ENCODE results near the gene NOXA1.

NOXA1 gene

DNA sequence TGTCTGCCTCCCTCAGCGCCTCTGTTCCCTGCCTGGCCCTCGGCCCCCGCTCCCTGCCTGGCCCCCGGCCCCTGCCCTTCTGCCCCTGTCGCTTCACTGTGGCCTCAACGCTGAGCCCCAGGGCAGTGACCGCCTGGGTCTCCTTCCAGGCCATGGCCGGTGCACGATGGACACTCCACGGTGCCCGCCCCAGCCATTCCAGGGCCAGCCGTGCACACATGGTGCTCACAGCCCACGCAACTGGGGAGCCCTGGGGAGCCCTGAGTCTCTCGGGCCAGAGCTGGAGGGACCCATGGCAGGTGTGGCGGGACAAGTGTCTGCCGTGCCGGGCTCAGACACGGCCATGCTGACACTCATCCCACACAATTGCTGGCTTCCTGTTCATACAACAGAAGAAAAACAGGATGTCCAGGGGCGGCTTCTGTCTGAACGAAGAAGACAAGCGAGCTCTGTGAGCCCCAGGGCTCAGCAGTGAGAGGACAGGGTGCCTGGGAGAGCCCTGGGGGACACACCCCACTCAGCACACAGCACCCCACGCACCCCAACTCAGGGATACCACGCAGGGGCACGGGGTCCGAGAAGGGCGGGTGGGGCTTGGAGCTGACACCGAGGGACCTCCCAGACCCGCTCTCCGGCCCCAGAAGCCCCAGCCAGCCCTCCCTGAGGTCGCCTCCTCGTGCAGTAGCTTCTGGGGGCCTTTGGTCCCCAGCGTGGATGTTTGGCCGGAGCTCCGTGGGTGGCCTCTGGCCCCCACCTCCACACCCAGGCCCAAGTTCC is 35.9 kb upstream of the NOXA1 start (continued):
- TF ChIP-seq ZNF221 (tag by site-specific recombination; IDR thresholded peaks at IDR 0.05; ENCODE audit: borderline replicate concordance): no peak
- no peak for TF ChIP-seq ZNF37A (tag by site-specific recombination; IDR thresholded peaks at IDR 0.05)
- no peak for TF ChIP-seq BCL11B (tag by site-specific recombination; IDR thresholded peaks at IDR 0.05; ENCODE audit: low read depth)
- TF ChIP-seq ZNF121 (tag by site-specific recombination; IDR thresholded peaks at IDR 0.05): no peak
- no peak for TF ChIP-seq OVOL3 (tag by site-specific recombination; IDR thresholded peaks at IDR 0.05)

DNA sequence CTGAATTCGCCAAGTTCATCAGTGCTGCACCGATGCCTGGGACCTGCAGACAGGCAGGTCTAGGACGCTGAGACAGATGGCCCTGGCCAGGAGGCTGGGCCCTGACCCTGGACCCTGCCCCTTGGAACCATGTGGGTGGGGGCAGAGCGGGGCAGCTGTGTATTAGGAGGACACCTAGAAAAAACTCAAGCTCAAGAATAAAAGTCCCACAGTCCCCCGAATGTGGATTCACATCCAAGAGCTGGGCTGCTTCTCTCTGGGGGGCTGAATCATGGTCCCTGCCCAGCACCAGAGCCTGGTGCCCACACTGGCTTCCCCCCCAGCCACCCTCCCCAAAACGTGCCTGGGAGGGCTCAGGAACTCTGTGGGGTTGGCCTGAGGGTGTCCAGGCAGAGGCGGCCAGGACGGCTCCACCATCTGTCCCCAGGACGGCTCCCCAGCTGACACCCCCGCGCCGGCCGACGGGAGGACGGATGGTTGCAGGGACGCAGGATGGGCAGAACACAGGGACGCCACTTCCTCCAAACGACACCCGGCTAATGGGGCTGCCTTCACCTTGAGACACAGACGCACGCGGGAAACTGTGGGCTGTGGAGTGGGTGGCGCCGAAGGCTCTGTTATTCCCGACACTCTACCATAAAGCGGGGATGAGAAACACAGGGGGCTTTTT is 35.2 kb upstream of the NOXA1 start:
- Histone ChIP-seq H3K4me3 (ENCODE audit: low read depth, low read length) (no peak overlapping the region), H3K9me3 (ENCODE audit: control insufficient read depth, insufficient read depth, low read depth, low read length) (no peaks in the 10 kb centered on the region), H3K36me3 (ENCODE audit: control insufficient read depth in 2 of 2, insufficient read depth in 1 of 2, low read length in 2 of 2) (peaks cover 0 to 5% of the 10 kb centered on the region in 2 experiments; a peak in 1 of 3 replicates), H3K27ac (ENCODE audit: extremely low read depth, low read depth, low read length) (no peak overlapping the region), H3K4me1 (ENCODE audit: control insufficient read depth, insufficient read depth, low read length) (no peaks in the 10 kb centered on the region)
- ChIA-PET CTCF (interaction anchor here (0.7 to 1.5 kb wide), 2 partner anchors 35 to 1591 kb away, joined by 3 to 5 read pairs; partner anchors contain the start of genes EXD3 and NOXA1), POLR2A (no interaction called here)
- TF ChIP-seq ZNF48 (tag by site-specific recombination; IDR thresholded peaks at IDR 0.05): no peak

DNA sequence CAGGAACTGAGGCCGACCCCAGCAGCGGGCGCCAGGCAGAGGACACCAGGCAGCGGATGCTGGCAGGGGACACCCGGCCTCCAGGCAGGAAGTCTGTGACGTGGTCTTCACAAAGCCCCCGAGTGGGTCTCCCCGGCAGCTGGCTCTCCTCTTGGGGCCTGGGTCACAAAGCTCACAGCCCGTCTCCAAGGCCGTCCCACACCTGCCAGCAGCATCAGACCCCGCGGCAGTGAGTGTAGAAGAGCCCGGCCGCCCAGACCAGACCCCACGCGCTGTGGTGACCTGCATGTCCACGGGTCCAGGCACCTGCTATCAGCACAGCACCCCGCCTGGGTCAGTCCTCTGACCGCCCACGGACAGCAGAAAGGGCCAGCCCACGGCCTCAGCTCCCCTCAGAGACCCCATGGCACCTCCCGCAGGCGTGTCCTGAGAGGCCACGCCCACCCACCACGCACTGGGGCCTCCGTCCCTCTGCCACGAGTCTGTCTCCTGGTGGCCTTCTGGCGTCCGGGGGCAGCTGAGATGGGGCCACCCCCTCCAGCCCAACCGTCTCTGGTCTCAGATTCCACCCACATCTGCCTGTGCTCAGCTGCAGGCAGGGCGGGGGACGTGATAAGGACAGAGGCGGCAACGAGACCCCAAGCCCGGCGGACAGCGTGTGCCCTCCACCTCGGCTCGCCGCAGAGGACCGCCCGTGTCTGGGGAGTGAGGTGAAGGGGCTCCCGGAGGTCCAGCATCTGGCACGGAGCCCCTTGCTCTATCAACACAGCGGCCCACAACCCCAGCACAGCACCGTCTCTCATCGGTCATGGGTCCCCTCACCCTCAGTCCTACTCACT is 34.4 kb upstream of the NOXA1 start:
- Histone ChIP-seq H3K4me3 (ENCODE audit: low read depth, low read length) (no peak overlapping the region), H3K4me1 (ENCODE audit: control insufficient read depth, insufficient read depth, low read length) (no peaks in the 10 kb centered on the region), H3K36me3 (ENCODE audit: control insufficient read depth in 2 of 2, insufficient read depth in 1 of 2, low read length in 2 of 2) (peaks cover 0 to 5% of the 10 kb centered on the region in 2 experiments; a peak in 1 of 3 replicates), H3K9me3 (ENCODE audit: control insufficient read depth, insufficient read depth, low read depth, low read length) (no peaks in the 10 kb centered on the region), H3K27ac (ENCODE audit: extremely low read depth, low read depth, low read length) (no peak overlapping the region)
- ChIA-PET POLR2A (interaction anchor here (0.6 kb wide), 1 partner anchor 88 kb away, joined by 3 read pairs; no protein-coding TSS in a partner anchor), CTCF (interaction anchor here (0.7 to 1.5 kb wide), 3 partner anchors 35 to 1592 kb away, joined by 3 to 5 read pairs (median 3); partner anchors contain the start of genes EXD3, NOXA1 and NRARP)
- no peak for TF ChIP-seq ZNF571 (tag by site-specific recombination; IDR thresholded peaks at IDR 0.05)
- no peak for TF ChIP-seq ZNF48 (tag by site-specific recombination; IDR thresholded peaks at IDR 0.05)
- no peak for TF ChIP-seq ZNF561 (tag by site-specific recombination; IDR thresholded peaks at IDR 0.05; ENCODE audit: borderline replicate concordance)
- no peak for TF ChIP-seq FEZF1 (tag by site-specific recombination; IDR thresholded peaks at IDR 0.05)
- no peak for TF ChIP-seq ZNF624 (tag by site-specific recombination; IDR thresholded peaks at IDR 0.05)
- TF ChIP-seq ZNF341 (tag by site-specific recombination; IDR thresholded peaks at IDR 0.05; ENCODE audit: low read depth): no peak
- no peak for TF ChIP-seq GLI2 (tag by site-specific recombination; IDR thresholded peaks at IDR 0.05; ENCODE audit: borderline replicate concordance, low read depth)
- peak; percentile 35; the same call in 1 of the 2 replicates for TF ChIP-seq KLF9 (tag by site-specific recombination; IDR thresholded peaks at IDR 0.05; ENCODE audit: low read depth)
- TF ChIP-seq ZNF433 (tag by site-specific recombination; IDR thresholded peaks at IDR 0.05; ENCODE audit: low read depth): no peak
- no peak for TF ChIP-seq ZNF19 (tag by site-specific recombination; IDR thresholded peaks at IDR 0.05; ENCODE audit: low read depth)
- no peak for TF ChIP-seq ZNF626 (tag by site-specific recombination; IDR thresholded peaks at IDR 0.05)
- no peak for TF ChIP-seq ZNF529 (tag by site-specific recombination; IDR thresholded peaks at IDR 0.05; ENCODE audit: insufficient replicate concordance)
- TF ChIP-seq ZNF558 (tag by site-specific recombination; IDR thresholded peaks at IDR 0.05): no peak
- TF ChIP-seq ZNF426 (tag by site-specific recombination; IDR thresholded peaks at IDR 0.05): no peak
- TF ChIP-seq ZNF324 (tag by site-specific recombination; IDR thresholded peaks at IDR 0.05): no peak
- TF ChIP-seq ZBTB8A (tag by site-specific recombination; IDR thresholded peaks at IDR 0.05): no peak
- TF ChIP-seq ZNF223 (tag by site-specific recombination; IDR thresholded peaks at IDR 0.05): no peak
- TF ChIP-seq ZFHX2 (tag by site-specific recombination; conservative IDR thresholded peaks at IDR 0.05): peak; percentile 77
- TF ChIP-seq REPIN1 (tag by site-specific recombination; IDR thresholded peaks at IDR 0.05; ENCODE audit: low read depth): no peak
- TF ChIP-seq EGR2 (tag by site-specific recombination; IDR thresholded peaks at IDR 0.05; ENCODE audit: low read depth): peak; percentile 74

Measured in HEK293 (cell line).